Smooth muscle cell of the umbilical artery (primary cell): Measurements from ENCODE around the gene SUGCT. TPM values are rescaled to one million over a fixed set of nuclear protein-coding genes. Genes with fewer than 3 reads are reported as not detected.

Experiments used
- total RNA-seq: library from RNA; depleted of rRNA; stranded (reverse); fragments of >200 nt; gene quantifications from 2 replicates; pipeline ENCODE4 v1.2.3, GENCODE V29; 2014

The SUGCT gene
- total RNA-seq = 16.0 and 17.4 TPM in 2 replicates

DNA sequence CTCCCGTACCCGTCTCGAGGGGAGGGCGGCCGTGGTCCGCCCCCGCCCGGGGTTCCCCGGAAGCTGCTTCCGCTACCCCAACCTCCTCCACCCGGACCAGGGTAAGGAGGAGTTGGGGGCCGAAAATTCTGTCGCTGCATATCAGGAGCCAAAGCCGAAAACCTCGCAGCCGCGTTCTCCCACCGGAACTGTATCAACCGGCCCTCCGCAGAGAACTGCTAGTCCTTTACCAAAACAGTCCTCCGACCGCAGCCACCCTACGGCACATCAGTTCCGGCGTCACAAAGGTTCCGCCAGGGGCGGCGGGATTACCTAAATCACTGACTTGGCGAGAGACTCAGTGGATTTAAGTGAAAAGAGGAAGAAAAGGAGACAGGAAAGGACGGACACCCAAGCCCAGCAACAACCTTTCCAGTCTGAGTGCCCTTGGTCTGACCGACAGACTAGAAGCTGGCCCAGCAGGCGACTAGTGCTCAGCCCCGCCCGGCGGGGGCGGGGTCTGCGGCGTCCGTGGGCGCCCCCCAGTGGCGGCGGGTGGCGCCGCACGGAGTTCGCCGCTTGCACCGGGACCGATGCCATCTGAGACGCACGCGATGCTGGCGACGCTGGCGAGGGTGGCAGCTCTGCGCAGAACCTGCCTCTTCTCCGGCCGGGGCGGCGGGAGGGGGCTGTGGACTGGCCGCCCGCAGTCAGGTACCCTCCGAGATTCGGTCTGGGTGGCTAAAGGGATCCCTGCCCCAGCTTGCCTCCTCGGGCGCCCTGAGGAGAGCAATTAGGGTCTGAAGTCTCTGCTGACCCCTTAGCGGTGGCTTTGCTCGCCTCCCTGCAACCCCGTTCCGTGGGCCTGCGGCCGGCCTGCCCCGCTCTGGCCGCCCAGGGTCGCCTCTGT, at the start of gene SUGCT, which contains the start of gene MPLKIP:
Gene SUGCT (plus strand): TSS at position 578 of the 889 bp plus-strand sequence.
Gene MPLKIP (minus strand): TSS at position 195 of the 889 bp plus-strand sequence. CDS start 55 bp downstream, at position 140.

Other genes with a start within 250 kb of the SUGCT start
- gene CDK13, start 184.7 kb upstream of the SUGCT start, total RNA-seq = 72.0 and 72.8 TPM in 2 replicates
- 11.3 and 12.3 TPM in 2 replicates for gene MPLKIP, start 383 bp upstream of the SUGCT start, total RNA-seq